ENCODE measurements around the gene ZNF282. TPM values are rescaled to one million over a fixed set of nuclear protein-coding genes. Genes with fewer than 3 reads are reported as not detected.

Gene ZNF282
- total RNA-seq, 2 donors from 2014 or later = 30.0 to 33.2 TPM

DNA sequence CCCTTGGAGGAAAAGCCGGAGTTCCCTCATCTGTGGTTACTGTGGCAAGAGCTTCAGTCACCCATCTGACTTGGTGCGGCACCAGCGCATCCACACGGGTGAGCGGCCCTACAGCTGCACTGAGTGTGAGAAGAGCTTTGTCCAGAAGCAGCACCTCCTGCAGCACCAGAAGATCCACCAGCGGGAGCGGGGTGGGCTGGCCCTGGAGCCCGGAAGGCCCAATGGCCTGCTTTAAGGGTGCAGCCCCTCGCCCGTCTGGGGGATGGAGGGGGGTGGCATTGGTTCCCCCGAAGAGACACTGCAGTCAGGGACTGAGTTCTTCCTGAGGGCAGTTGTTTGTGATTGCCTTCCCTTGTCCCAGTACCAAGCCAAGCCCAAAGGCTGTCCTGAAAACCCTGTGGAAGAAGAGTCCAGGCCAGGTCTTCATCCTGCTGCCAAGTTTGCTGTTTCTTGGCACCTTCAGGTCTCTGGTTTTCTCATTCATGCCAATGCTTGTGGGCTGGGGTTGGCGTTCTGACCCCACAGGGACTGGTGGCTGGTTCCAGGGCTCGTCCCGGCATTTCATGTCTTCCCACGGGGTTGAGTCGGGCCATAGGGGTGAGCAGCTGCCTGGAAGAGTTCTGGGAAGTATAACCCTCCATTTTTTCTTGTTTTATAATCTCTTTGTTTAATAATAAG, 59.0 kb downstream of the ZNF282 start:
- intact Hi-C loops (cut with DNase I) = no loop called here
- no peak for DNase-seq (ENCODE audit: low spot score)
- peaks cover 0 to 14% of the 10 kb centered on the region in 2 donors for H3K36me3 ChIP-seq
- TF ChIP-seq, protein P1, sequence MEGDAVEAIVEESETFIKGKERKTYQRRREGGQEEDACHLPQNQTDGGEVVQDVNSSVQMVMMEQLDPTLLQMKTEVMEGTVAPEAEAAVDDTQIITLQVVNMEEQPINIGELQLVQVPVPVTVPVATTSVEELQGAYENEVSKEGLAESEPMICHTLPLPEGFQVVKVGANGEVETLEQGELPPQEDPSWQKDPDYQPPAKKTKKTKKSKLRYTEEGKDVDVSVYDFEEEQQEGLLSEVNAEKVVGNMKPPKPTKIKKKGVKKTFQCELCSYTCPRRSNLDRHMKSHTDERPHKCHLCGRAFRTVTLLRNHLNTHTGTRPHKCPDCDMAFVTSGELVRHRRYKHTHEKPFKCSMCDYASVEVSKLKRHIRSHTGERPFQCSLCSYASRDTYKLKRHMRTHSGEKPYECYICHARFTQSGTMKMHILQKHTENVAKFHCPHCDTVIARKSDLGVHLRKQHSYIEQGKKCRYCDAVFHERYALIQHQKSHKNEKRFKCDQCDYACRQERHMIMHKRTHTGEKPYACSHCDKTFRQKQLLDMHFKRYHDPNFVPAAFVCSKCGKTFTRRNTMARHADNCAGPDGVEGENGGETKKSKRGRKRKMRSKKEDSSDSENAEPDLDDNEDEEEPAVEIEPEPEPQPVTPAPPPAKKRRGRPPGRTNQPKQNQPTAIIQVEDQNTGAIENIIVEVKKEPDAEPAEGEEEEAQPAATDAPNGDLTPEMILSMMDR (IDR thresholded peaks at IDR 0.05) = no peak
- TF ChIP-seq POLR2AphosphoS5 (IDR thresholded peaks at IDR 0.05) = no peak
- TF ChIP-seq POLR2A (IDR thresholded peaks at IDR 0.05) = no peak
- no peaks in the 10 kb centered on the region for H3K4me1 ChIP-seq (replicated peaks)
- no peaks in the 10 kb centered on the region for H3K27me3 ChIP-seq (replicated peaks; ENCODE audit: insufficient read depth)
- H3K9me3 ChIP-seq = no peaks in the 10 kb centered on the region
- WGBS = 95% methylated on average over 14 of the region's 16 CpGs
- H3K4me3 ChIP-seq = no peak overlapping the region
- H3K27ac ChIP-seq = no peak overlapping the region

DNA sequence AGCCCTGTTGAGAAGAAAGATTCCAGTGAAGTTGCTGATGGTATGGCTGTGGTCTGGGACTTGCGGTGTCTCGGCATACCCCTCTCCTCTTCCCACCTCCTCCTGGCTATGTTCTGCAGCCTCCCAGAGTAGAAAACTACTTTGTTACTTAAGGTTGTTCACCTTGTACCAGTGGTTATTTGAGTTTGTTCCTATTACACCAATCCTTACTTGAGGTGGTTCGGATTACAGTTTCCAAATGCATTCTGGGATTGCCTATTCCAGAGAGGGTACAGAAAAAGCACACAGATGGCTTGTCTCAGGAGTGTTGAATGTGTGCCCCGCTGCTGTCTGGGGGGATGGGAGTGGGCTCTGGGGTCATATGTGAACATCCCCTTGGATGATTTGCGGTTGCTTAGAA, 59.8 kb downstream of the ZNF282 start:
- Histone ChIP-seq H3K36me3 (peaks cover 0 to 14% of the 10 kb centered on the region in 2 donors), H3K27ac (no peak overlapping the region), H3K9me3 (no peaks in the 10 kb centered on the region), H3K27me3 (replicated peaks; ENCODE audit: insufficient read depth) (no peaks in the 10 kb centered on the region), H3K4me1 (replicated peaks) (no peaks in the 10 kb centered on the region), H3K4me3 (no peak overlapping the region)
- 89% methylated on average over 5 of the region's 5 CpGs for WGBS
- TF ChIP-seq, protein P1 (IDR thresholded peaks at IDR 0.05) = no peak
- TF ChIP-seq POLR2AphosphoS5 (IDR thresholded peaks at IDR 0.05) = no peak
- no peak for TF ChIP-seq POLR2A (IDR thresholded peaks at IDR 0.05)
- DNase-seq (ENCODE audit: low spot score) = no peak
- intact Hi-C loops (cut with DNase I) = no loop called here

GRCh38 chr7:149256568-149256967, 61.2 kb downstream of the ZNF282 start:
- Histone ChIP-seq H3K27ac (no peak overlapping the region), H3K4me3 (no peak overlapping the region), H3K4me1 (replicated peaks) (no peaks in the 10 kb centered on the region), H3K36me3 (peaks cover 0 to 14% of the 10 kb centered on the region in 2 donors), H3K9me3 (no peaks in the 10 kb centered on the region), H3K27me3 (replicated peaks; ENCODE audit: insufficient read depth) (no peaks in the 10 kb centered on the region)
- WGBS = 90% methylated on average over 4 of the region's 4 CpGs
- intact Hi-C loops (cut with DNase I) = no loop called here
- no peak for DNase-seq (ENCODE audit: low spot score)
- TF ChIP-seq POLR2AphosphoS5 (IDR thresholded peaks at IDR 0.05) (no peak), POLR2A (IDR thresholded peaks at IDR 0.05) (no peak)
- TF ChIP-seq, protein P1 (IDR thresholded peaks at IDR 0.05) = no peak

GRCh38 chr7:149257146-149257545, 61.8 kb downstream of the ZNF282 start:
- no peaks in the 10 kb centered on the region for H3K27me3 ChIP-seq (replicated peaks; ENCODE audit: insufficient read depth)
- TF ChIP-seq POLR2AphosphoS5 (IDR thresholded peaks at IDR 0.05) = no peak
- no peak for TF ChIP-seq POLR2A (IDR thresholded peaks at IDR 0.05)
- TF ChIP-seq, protein P1 (IDR thresholded peaks at IDR 0.05) = no peak
- H3K4me3 ChIP-seq = no peak overlapping the region
- WGBS = 74% methylated on average over 2 of the region's 2 CpGs
- peaks cover 0 to 14% of the 10 kb centered on the region in 2 donors for H3K36me3 ChIP-seq
- H3K27ac ChIP-seq = no peak overlapping the region
- intact Hi-C loops (cut with DNase I) = no loop called here
- no peaks in the 10 kb centered on the region for H3K4me1 ChIP-seq (replicated peaks)
- H3K9me3 ChIP-seq = no peaks in the 10 kb centered on the region
- DNase-seq (ENCODE audit: low spot score) = no peak

- H3K36me3 ChIP-seq = peaks cover 0 to 4% of the 10 kb centered on the region in 2 donors
- no peaks in the 10 kb centered on the region for H3K27me3 ChIP-seq (replicated peaks; ENCODE audit: insufficient read depth)
- peak overlapping the region; percentile 53 to 65 for H3K4me3 ChIP-seq
- peak overlapping the region; percentile 91 to 92 for H3K27ac ChIP-seq
- DNase-seq (ENCODE audit: low spot score) = no peak
- no peaks in the 10 kb centered on the region for H3K9me3 ChIP-seq
- intact Hi-C loops (cut with DNase I) = loop anchor here (10.0 kb wide), 2 partner anchors 233 to 363 kb away; partner anchors contain the start of gene ZNF746
- WGBS = 2% methylated on average over 16 of the region's 16 CpGs
- no peaks in the 10 kb centered on the region for H3K4me1 ChIP-seq (replicated peaks)
- TF ChIP-seq, protein P1 (IDR thresholded peaks at IDR 0.05) = no peak
- no peak for TF ChIP-seq POLR2AphosphoS5 (IDR thresholded peaks at IDR 0.05)
Measured at GRCh38 chr7:149261316-149261828, 66.0 kb downstream of the ZNF282 start.

Data from prostate gland (tissue), 2 donors.